Measurements from ENCODE around the gene PROK1.

GRCh38 chr1:110430366-110430765 lies 20.6 kb upstream of the PROK1 start:
- TF ChIP-seq, protein P1, sequence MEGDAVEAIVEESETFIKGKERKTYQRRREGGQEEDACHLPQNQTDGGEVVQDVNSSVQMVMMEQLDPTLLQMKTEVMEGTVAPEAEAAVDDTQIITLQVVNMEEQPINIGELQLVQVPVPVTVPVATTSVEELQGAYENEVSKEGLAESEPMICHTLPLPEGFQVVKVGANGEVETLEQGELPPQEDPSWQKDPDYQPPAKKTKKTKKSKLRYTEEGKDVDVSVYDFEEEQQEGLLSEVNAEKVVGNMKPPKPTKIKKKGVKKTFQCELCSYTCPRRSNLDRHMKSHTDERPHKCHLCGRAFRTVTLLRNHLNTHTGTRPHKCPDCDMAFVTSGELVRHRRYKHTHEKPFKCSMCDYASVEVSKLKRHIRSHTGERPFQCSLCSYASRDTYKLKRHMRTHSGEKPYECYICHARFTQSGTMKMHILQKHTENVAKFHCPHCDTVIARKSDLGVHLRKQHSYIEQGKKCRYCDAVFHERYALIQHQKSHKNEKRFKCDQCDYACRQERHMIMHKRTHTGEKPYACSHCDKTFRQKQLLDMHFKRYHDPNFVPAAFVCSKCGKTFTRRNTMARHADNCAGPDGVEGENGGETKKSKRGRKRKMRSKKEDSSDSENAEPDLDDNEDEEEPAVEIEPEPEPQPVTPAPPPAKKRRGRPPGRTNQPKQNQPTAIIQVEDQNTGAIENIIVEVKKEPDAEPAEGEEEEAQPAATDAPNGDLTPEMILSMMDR (IDR thresholded peaks at IDR 0.05) = no peak
- no peak for TF ChIP-seq POLR2AphosphoS5 (IDR thresholded peaks at IDR 0.05; ENCODE audit: insufficient read depth in 1 of 2, low read depth in 1 of 2)
- TF ChIP-seq POLR2A (IDR thresholded peaks at IDR 0.05) = no peak
